ENCODE measurements around the gene EPHA7.

Gene EPHA7

DNA sequence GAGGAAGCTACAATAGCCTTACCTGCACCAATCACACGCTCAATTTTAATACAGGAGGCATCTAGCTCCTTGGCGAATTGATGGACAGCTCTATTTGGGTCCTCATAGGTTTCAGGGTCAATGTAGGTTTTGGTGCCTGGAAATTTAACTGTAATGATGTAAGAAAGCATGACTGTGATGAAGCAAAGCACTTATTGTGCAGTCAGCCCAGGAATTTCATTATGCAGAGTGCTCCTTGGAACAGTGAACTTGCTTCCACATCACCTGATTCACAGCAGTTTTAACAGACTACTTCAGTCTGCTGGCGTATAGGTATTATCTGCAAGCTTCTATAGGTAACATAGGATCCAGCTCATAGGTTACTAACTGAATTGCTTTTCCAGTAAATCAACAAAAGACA lies 160.0 kb downstream of the EPHA7 start:
- DNase-seq (ENCODE audit: low read depth) = no peak
- TF ChIP-seq, protein P1, sequence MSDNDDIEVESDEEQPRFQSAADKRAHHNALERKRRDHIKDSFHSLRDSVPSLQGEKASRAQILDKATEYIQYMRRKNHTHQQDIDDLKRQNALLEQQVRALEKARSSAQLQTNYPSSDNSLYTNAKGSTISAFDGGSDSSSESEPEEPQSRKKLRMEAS (IDR thresholded peaks at IDR 0.05; ENCODE audit: low read depth, low read length) = no peak
- TF ChIP-seq POLR2A (IDR thresholded peaks at IDR 0.05; ENCODE audit: extremely low read depth, insufficient read length) (no peak), MYC (IDR thresholded peaks at IDR 0.05; ENCODE audit: low read depth, low read length) (no peak)
- TF ChIP-seq, protein P2, sequence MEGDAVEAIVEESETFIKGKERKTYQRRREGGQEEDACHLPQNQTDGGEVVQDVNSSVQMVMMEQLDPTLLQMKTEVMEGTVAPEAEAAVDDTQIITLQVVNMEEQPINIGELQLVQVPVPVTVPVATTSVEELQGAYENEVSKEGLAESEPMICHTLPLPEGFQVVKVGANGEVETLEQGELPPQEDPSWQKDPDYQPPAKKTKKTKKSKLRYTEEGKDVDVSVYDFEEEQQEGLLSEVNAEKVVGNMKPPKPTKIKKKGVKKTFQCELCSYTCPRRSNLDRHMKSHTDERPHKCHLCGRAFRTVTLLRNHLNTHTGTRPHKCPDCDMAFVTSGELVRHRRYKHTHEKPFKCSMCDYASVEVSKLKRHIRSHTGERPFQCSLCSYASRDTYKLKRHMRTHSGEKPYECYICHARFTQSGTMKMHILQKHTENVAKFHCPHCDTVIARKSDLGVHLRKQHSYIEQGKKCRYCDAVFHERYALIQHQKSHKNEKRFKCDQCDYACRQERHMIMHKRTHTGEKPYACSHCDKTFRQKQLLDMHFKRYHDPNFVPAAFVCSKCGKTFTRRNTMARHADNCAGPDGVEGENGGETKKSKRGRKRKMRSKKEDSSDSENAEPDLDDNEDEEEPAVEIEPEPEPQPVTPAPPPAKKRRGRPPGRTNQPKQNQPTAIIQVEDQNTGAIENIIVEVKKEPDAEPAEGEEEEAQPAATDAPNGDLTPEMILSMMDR (IDR thresholded peaks at IDR 0.05; ENCODE audit: low read depth, low read length) = no peak
- no peak overlapping the region for H3K4me3 ChIP-seq (ENCODE audit: low read depth, low read length)

DNA sequence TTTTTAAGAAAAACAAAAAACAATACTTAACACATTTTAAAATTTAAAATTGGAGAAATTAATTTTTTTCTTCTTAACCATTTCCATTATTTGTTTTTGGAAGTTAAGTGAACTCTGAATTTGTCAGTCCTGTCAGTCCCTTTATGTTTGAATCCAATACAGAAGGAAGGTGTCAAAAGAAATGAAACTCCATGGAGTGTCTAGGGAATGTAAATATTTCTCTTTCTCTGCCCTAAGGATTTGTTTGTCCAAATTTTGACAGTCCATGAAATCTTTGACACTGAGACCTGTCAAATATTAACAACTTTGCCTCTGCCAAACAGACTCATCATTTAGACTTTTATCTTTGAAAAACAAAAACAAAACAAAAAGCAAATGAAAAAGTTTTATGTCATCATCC lies 166.4 kb downstream of the EPHA7 start:
- no peak overlapping the region for H3K4me3 ChIP-seq (ENCODE audit: low read depth, low read length)
- no peak for DNase-seq (ENCODE audit: low read depth)
- TF ChIP-seq, protein P1 (IDR thresholded peaks at IDR 0.05; ENCODE audit: low read depth, low read length) = no peak
- TF ChIP-seq MYC (IDR thresholded peaks at IDR 0.05; ENCODE audit: low read depth, low read length) (no peak), POLR2A (IDR thresholded peaks at IDR 0.05; ENCODE audit: extremely low read depth, insufficient read length) (no peak)
- TF ChIP-seq, protein P2 (IDR thresholded peaks at IDR 0.05; ENCODE audit: low read depth, low read length) = no peak

DNA sequence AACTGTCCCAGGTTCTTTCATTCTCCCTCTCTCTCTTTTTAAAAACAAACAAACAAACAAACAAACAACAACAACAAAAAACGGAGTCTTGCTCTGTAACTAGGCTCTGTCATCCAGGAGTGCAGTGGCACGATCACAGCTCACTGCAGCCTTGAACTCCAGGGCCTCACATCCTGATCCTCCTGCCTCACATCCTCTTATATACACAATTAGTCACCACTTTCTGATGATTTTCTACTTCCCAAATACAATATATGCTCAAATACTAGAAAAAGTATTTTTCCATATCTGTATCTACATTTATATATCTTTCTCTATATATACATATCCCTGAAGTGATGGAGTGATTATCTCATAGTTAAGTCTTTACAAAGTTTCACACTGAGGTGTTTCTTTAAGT lies 170.7 kb downstream of the EPHA7 start:
- H3K4me3 ChIP-seq (ENCODE audit: low read depth, low read length) = no peak overlapping the region
- no peak for DNase-seq (ENCODE audit: low read depth)
- TF ChIP-seq, protein P2 (IDR thresholded peaks at IDR 0.05; ENCODE audit: low read depth, low read length) = no peak
- TF ChIP-seq, protein P1 (IDR thresholded peaks at IDR 0.05; ENCODE audit: low read depth, low read length) = no peak
- TF ChIP-seq MYC (IDR thresholded peaks at IDR 0.05; ENCODE audit: low read depth, low read length) (no peak), POLR2A (IDR thresholded peaks at IDR 0.05; ENCODE audit: extremely low read depth, insufficient read length) (no peak)

DNA sequence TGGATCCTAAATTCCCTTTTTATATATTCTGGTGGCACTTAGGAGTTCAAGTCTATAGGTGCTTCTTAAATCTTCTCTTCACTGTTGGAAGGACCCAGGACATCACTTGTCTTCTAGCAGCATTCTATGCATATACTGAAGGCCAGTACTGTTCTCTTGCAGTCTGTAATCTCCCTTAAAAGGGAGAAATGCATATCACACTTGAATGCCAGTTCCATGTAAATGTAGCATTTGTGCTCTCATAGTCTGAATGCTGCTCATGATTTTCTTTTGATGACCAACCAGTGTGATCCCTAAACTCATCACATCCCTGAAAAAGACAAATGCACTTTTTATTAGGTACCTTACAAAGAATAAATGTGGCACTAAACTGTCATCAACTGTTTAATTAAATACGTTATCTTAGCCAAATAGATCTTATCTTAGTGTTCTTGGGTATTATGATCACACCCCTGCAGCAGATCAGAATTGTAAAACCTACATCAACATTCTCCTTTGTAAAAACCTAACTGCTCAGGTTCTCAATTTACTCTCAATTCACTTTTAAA lies 176.1 kb downstream of the EPHA7 start:
- DNase-seq (ENCODE audit: low read depth) = no peak
- no peak overlapping the region for H3K4me3 ChIP-seq (ENCODE audit: low read depth, low read length)
- TF ChIP-seq POLR2A (IDR thresholded peaks at IDR 0.05; ENCODE audit: extremely low read depth, insufficient read length) (no peak), MYC (IDR thresholded peaks at IDR 0.05; ENCODE audit: low read depth, low read length) (no peak)
- TF ChIP-seq, protein P1 (IDR thresholded peaks at IDR 0.05; ENCODE audit: low read depth, low read length) = no peak
- TF ChIP-seq, protein P2 (IDR thresholded peaks at IDR 0.05; ENCODE audit: low read depth, low read length) = no peak

DNA sequence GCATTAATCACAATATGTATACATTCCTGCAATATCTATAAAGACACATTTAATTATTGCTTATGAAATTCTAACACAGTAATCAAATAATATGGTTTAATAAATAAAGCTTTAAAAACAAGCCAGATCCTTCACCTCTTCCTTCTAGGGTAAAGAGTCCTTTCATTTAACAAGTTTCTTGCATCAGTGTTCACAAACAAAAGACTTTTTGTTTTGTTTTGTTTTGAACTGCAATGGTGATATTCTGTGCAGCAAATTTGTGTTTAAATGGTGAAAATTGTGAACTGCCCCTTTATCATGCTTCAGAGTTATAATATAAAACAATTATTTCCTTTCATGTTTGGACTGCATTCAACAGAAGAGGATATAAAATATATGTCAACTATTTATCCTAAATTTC lies 177.3 kb downstream of the EPHA7 start:
- no peak overlapping the region for H3K4me3 ChIP-seq (ENCODE audit: low read depth, low read length)
- TF ChIP-seq, protein P1 (IDR thresholded peaks at IDR 0.05; ENCODE audit: low read depth, low read length) = no peak
- TF ChIP-seq, protein P2 (IDR thresholded peaks at IDR 0.05; ENCODE audit: low read depth, low read length) = no peak
- no peak for TF ChIP-seq POLR2A (IDR thresholded peaks at IDR 0.05; ENCODE audit: extremely low read depth, insufficient read length)
- no peak for TF ChIP-seq MYC (IDR thresholded peaks at IDR 0.05; ENCODE audit: low read depth, low read length)
- DNase-seq (ENCODE audit: low read depth) = no peak

All from NB4 (cell line).